ENCODE results near the gene SLC35E4. TPM values are rescaled to one million over a fixed set of nuclear protein-coding genes. Genes with fewer than 3 reads are reported as not detected.

Gene SLC35E4
- total and polyA plus RNA-seq, 9 of the 15 experiments (the other 6 are each of a cell fraction or from before 2014, with no cell fraction given), result 0.06 to 2.3 (median 0.86) TPM; not detected in 1

- TF ChIP-seq MAX (CRISPR knock-in tag; IDR thresholded peaks at IDR 0.05), result peak; percentile 51
- TF ChIP-seq RBM22 (IDR thresholded peaks at IDR 0.05; ENCODE audit: low read depth, low read length, poor library complexity, severe bottlenecking), result peak; percentile 82
- peak in 1 of 2 experiments; percentile 48; a peak in 1 of 4 replicates for TF ChIP-seq SIN3A (IDR thresholded peaks at IDR 0.05; ENCODE audit: borderline replicate concordance in 2 of 2, control insufficient read depth in 1 of 2, low read depth in 2 of 2, low read length in 2 of 2)
- TF ChIP-seq ATF7 (IDR thresholded peaks at IDR 0.05), result peak; percentile 59; the same call in 1 of the 2 replicates
- no peak for TF ChIP-seq BRCA1 (IDR thresholded peaks at IDR 0.05)
- TF ChIP-seq BRCA1 (CRISPR knock-in tag; IDR thresholded peaks at IDR 0.05), result no peak
- peak; percentile 85; the same call in 1 of the 2 replicates for TF ChIP-seq PHF8 (IDR thresholded peaks at IDR 0.05; ENCODE audit: borderline replicate concordance, low read length)
- TF ChIP-seq TAL1 (IDR thresholded peaks at IDR 0.05), result no peak
- no peak for TF ChIP-seq CBX5 (IDR thresholded peaks at IDR 0.05; ENCODE audit: borderline replicate concordance, low read depth)
- no peak for TF ChIP-seq NFXL1 (CRISPR knock-in tag; IDR thresholded peaks at IDR 0.05)
- peak; percentile 37 to 59 (median 42); a peak in 4 of 6 replicates for TF ChIP-seq CTCF (IDR thresholded peaks at IDR 0.05 in 2 of 3, conservative IDR thresholded peaks at IDR 0.05 in 1 of 3; ENCODE audit: insufficient read depth in 2 of 3, low read depth in 1 of 3, low read length in 3 of 3)
- TF ChIP-seq GABPA (tag; conservative IDR thresholded peaks at IDR 0.05; ENCODE audit: low read depth), result no peak
- TF ChIP-seq ELF2 (CRISPR knock-in tag; IDR thresholded peaks at IDR 0.05), result 0 out of 2 replicates have a peak, but pooled peaks have one; percentile 32
- TF ChIP-seq ZNF764 (CRISPR knock-in tag; IDR thresholded peaks at IDR 0.05; ENCODE audit: low read depth), result no peak
- TF ChIP-seq CREB3 (tag; conservative IDR thresholded peaks at IDR 0.05; ENCODE audit: low read depth), result no peak
These were observed 32.2 kb downstream of the SLC35E4 start, which contains the start of gene DUSP18 (continued) for GRCh38 chr22:30667494-30668385.
